Erythroblast (primary cell): ENCODE measurements around the gene MIER2.

Experiments
- GATA1 ChIP-seq: IDR thresholded peaks from 2 replicates; pipeline ENCODE4 v1.6.1; 2011; ENCODE audit warnings: low read depth, mild to moderate bottlenecking, control low read depth, low read length, moderate library complexity
- POLR2A ChIP-seq: IDR thresholded peaks from 2 replicates; pipeline ENCODE4 v1.6.1; 2011; ENCODE audit warnings: mild to moderate bottlenecking, low read length

DNA sequence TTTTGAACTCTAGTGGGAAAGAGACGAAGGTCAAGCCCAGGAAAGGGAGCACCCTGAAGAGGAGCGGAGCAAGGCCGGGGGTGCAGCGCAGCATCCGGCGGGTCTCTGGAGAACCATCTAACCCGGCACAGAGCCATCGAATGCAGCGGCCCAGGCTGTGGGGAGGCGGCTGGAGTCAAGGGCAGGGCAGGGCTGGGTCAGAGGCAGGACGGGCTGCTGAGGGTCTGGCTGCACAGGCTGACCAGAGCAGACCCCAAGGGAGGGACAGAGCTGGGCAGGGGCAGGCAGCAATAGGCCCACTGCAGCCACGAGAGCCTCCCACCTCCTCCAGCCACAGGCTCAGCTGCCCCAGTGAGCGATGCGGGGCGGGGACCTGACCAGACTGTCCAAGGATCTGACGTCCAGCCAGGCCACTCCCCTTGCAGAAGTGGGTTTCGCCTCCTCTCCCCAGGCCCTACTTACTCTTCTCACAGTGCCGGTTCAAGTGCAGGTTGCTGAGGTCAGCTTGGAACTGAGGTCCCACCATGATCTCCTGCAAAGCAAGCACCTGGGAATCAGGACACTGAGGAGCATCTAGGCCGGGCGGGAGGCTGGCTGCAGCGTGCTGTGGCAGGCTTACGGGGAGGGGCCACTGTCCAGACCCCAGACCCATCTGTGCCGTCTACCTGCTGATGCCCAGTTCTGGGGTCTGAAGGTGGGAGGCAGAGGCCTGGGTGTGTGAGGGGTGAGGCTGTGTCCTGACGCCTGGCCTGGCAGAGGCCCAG is 19.2 kb downstream of the MIER2 start:
- no peak for TF ChIP-seq POLR2A
- TF ChIP-seq GATA1: no peak
